ENCODE data around the gene MAK. TPM values are rescaled to one million over a fixed set of nuclear protein-coding genes. Genes with fewer than 3 reads are reported as not detected.
A peak's percentile ranks its signal among the peaks of the same experiment; 100 is the strongest.

The MAK gene
- polyA plus RNA-seq, 2 of the 4 experiments (the other 2 are of a cell fraction): 0.05 to 0.09 TPM

DNA sequence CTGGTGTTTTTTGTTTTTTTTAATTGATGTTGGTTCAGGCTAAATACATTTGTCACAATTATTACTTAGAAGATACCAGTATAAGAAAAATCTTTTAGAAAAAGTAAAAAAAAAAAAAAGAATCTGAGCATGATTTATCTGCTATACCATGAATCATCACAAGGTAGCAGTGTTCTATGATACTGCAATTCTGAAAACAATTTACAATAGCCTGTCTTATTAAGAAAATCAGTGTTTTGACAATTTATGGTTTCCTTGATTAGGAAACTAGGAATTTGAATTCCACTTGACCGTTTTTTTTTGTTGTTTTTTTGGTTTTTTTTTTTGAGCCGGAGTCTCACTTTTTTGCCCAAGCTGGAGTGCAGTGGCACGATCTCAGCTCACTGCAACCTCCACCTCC, 9.3 kb upstream of the MAK start:
- Histone ChIP-seq H3K9me3 (no peaks in the 10 kb centered on the region; the same call in 2 of the 3 replicates), H3K27ac (no peak overlapping the region), H3K4me1 (no peaks in the 10 kb centered on the region), H3K4me2 (no peak overlapping the region), H3K4me3 (no peak overlapping the region)
- TF ChIP-seq, protein P1, sequence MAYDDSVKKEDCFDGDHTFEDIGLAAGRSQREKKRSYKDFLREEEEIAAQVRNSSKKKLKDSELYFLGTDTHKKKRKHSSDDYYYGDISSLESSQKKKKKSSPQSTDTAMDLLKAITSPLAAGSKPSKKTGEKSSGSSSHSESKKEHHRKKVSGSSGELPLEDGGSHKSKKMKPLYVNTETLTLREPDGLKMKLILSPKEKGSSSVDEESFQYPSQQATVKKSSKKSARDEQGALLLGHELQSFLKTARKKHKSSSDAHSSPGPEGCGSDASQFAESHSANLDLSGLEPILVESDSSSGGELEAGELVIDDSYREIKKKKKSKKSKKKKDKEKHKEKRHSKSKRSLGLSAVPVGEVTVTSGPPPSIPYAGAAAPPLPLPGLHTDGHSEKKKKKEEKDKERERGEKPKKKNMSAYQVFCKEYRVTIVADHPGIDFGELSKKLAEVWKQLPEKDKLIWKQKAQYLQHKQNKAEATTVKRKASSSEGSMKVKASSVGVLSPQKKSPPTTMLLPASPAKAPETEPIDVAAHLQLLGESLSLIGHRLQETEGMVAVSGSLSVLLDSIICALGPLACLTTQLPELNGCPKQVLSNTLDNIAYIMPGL (CRISPR knock-in tag; IDR thresholded peaks at IDR 0.05; ENCODE audit: borderline replicate concordance): no peak
- TF ChIP-seq, protein P2, sequence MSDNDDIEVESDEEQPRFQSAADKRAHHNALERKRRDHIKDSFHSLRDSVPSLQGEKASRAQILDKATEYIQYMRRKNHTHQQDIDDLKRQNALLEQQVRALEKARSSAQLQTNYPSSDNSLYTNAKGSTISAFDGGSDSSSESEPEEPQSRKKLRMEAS (IDR thresholded peaks at IDR 0.05): no peak
- TF ChIP-seq SMC3 (IDR thresholded peaks at IDR 0.05) (0 out of 3 replicates have a peak, but pooled peaks have one; percentile 12), NPAS2 (CRISPR knock-in tag; IDR thresholded peaks at IDR 0.05; ENCODE audit: borderline replicate concordance) (no peak), KDM5A (IDR thresholded peaks at IDR 0.05) (no peak), RAD21 (conservative IDR thresholded peaks at IDR 0.05 in 1 of 2, IDR thresholded peaks at IDR 0.05 in 1 of 2) (peak in 1 of 2 experiments; percentile 15; a peak in 1 of 5 replicates), TFCP2L1 (CRISPR knock-in tag; IDR thresholded peaks at IDR 0.05) (no peak)
- TF ChIP-seq, protein P3, sequence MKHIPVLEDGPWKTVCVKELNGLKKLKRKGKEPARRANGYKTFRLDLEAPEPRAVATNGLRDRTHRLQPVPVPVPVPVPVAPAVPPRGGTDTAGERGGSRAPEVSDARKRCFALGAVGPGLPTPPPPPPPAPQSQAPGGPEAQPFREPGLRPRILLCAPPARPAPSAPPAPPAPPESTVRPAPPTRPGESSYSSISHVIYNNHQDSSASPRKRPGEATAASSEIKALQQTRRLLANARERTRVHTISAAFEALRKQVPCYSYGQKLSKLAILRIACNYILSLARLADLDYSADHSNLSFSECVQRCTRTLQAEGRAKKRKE (CRISPR knock-in tag; IDR thresholded peaks at IDR 0.05; ENCODE audit: low read depth): no peak
- TF ChIP-seq, protein P4, sequence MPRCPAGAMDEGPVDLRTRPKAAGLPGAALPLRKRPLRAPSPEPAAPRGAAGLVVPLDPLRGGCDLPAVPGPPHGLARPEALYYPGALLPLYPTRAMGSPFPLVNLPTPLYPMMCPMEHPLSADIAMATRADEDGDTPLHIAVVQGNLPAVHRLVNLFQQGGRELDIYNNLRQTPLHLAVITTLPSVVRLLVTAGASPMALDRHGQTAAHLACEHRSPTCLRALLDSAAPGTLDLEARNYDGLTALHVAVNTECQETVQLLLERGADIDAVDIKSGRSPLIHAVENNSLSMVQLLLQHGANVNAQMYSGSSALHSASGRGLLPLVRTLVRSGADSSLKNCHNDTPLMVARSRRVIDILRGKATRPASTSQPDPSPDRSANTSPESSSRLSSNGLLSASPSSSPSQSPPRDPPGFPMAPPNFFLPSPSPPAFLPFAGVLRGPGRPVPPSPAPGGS (IDR thresholded peaks at IDR 0.05): no peak
- TF ChIP-seq, protein P5, sequence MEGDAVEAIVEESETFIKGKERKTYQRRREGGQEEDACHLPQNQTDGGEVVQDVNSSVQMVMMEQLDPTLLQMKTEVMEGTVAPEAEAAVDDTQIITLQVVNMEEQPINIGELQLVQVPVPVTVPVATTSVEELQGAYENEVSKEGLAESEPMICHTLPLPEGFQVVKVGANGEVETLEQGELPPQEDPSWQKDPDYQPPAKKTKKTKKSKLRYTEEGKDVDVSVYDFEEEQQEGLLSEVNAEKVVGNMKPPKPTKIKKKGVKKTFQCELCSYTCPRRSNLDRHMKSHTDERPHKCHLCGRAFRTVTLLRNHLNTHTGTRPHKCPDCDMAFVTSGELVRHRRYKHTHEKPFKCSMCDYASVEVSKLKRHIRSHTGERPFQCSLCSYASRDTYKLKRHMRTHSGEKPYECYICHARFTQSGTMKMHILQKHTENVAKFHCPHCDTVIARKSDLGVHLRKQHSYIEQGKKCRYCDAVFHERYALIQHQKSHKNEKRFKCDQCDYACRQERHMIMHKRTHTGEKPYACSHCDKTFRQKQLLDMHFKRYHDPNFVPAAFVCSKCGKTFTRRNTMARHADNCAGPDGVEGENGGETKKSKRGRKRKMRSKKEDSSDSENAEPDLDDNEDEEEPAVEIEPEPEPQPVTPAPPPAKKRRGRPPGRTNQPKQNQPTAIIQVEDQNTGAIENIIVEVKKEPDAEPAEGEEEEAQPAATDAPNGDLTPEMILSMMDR (IDR thresholded peaks at IDR 0.05): peak; percentile 29; the same call in 2 of the 3 replicates
- WGBS (ENCODE audit: missing lambda C conversion rate): 63% methylated on average over 3 of the region's 3 CpGs
- FAIRE-seq (no peak), ATAC-seq (no peak), DNase-seq (ENCODE audit: low read depth in 1 of 2, low spot score in 1 of 2) (no peak)
- CTCF ChIA-PET: interaction anchor here (0.6 to 1.6 kb wide), 4 partner anchors 10 to 67 kb away, joined by 3 to 5 read pairs (median 4); partner anchors contain the start of gene SYCP2L
- POLR2A ChIA-PET: interaction anchor here (0.6 to 1.2 kb wide), 2 partner anchors 39 to 229 kb away, joined by 4 read pairs; partner anchors contain the start of gene SYCP2L

DNA sequence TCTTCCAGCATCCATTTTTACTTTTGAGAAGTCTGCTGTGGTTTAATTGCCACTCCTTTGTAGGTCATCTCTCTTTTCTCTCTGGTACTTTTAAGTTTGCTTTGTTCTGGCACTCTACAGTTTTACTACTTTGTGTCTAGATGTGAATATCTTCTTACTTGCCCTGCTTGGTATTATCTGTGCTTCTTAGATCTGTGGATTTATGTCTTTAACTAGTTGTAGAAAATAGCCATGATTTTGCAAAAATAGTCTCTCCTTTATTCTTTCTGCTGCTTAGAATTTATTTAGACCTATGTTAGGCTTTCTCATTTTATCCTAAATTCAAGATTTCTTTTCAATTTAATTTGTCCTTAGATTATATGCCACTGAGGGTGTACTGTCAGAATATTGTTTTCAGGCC, 5.2 kb upstream of the MAK start:
- ATAC-seq (no peak), DNase-seq (ENCODE audit: low read depth in 1 of 2, low spot score in 1 of 2) (no peak), FAIRE-seq (no peak)
- Histone ChIP-seq H3K9me3 (no peaks in the 10 kb centered on the region; the same call in 2 of the 3 replicates), H3K4me2 (no peak overlapping the region), H3K4me1 (no peaks in the 10 kb centered on the region), H3K27ac (no peak overlapping the region), H3K4me3 (no peak overlapping the region)
- ChIA-PET CTCF (no interaction called here), POLR2A (no interaction called here)
- TF ChIP-seq, protein P6, sequence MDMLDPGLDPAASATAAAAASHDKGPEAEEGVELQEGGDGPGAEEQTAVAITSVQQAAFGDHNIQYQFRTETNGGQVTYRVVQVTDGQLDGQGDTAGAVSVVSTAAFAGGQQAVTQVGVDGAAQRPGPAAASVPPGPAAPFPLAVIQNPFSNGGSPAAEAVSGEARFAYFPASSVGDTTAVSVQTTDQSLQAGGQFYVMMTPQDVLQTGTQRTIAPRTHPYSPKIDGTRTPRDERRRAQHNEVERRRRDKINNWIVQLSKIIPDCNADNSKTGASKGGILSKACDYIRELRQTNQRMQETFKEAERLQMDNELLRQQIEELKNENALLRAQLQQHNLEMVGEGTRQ (IDR thresholded peaks at IDR 0.05): no peak
- TF ChIP-seq HOXA7 (CRISPR knock-in tag; IDR thresholded peaks at IDR 0.05) (no peak), TP53 (CRISPR knock-in tag; IDR thresholded peaks at IDR 0.05) (no peak), HDAC2 (IDR thresholded peaks at IDR 0.05) (no peak), SREBF2 (IDR thresholded peaks at IDR 0.05) (no peak), NR3C1 (IDR thresholded peaks at IDR 0.05) (no peak), HEYL (CRISPR knock-in tag; IDR thresholded peaks at IDR 0.05) (no peak), RFX5 (IDR thresholded peaks at IDR 0.05) (no peak), SMC3 (IDR thresholded peaks at IDR 0.05) (no peak), EHMT2 (IDR thresholded peaks at IDR 0.05; ENCODE audit: low read depth) (no peak), CEBPB (IDR thresholded peaks at IDR 0.05) (no peak), ZSCAN20 (CRISPR knock-in tag; IDR thresholded peaks at IDR 0.05) (no peak)
- TF ChIP-seq, protein P7, sequence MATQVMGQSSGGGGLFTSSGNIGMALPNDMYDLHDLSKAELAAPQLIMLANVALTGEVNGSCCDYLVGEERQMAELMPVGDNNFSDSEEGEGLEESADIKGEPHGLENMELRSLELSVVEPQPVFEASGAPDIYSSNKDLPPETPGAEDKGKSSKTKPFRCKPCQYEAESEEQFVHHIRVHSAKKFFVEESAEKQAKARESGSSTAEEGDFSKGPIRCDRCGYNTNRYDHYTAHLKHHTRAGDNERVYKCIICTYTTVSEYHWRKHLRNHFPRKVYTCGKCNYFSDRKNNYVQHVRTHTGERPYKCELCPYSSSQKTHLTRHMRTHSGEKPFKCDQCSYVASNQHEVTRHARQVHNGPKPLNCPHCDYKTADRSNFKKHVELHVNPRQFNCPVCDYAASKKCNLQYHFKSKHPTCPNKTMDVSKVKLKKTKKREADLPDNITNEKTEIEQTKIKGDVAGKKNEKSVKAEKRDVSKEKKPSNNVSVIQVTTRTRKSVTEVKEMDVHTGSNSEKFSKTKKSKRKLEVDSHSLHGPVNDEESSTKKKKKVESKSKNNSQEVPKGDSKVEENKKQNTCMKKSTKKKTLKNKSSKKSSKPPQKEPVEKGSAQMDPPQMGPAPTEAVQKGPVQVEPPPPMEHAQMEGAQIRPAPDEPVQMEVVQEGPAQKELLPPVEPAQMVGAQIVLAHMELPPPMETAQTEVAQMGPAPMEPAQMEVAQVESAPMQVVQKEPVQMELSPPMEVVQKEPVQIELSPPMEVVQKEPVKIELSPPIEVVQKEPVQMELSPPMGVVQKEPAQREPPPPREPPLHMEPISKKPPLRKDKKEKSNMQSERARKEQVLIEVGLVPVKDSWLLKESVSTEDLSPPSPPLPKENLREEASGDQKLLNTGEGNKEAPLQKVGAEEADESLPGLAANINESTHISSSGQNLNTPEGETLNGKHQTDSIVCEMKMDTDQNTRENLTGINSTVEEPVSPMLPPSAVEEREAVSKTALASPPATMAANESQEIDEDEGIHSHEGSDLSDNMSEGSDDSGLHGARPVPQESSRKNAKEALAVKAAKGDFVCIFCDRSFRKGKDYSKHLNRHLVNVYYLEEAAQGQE (IDR thresholded peaks at IDR 0.05): no peak
- TF ChIP-seq, protein P5 (IDR thresholded peaks at IDR 0.05): no peak
- TF ChIP-seq, protein P8, sequence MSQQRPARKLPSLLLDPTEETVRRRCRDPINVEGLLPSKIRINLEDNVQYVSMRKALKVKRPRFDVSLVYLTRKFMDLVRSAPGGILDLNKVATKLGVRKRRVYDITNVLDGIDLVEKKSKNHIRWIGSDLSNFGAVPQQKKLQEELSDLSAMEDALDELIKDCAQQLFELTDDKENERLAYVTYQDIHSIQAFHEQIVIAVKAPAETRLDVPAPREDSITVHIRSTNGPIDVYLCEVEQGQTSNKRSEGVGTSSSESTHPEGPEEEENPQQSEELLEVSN (IDR thresholded peaks at IDR 0.05; ENCODE audit: borderline replicate concordance, low read depth): no peak
